GM18507 (cell line): ENCODE results near the gene SOX13.
A peak's percentile ranks its signal among the peaks of the same experiment; 100 is the strongest.

Experiments used
- DNase-seq: peaks from one replicate; pipeline ENCODE4 v3.0.0; 2011; ENCODE audit warnings: low read depth; ENCODE audit not compliant: insufficient read length; ENCODE audit errors: extremely low spot score
- FAIRE-seq: peaks from 2 replicates; lab custom pipeline; 2011; peaks lifted over from hg19 to GRCh38; lab: Jason Lieb, UNC

The SOX13 gene

DNA sequence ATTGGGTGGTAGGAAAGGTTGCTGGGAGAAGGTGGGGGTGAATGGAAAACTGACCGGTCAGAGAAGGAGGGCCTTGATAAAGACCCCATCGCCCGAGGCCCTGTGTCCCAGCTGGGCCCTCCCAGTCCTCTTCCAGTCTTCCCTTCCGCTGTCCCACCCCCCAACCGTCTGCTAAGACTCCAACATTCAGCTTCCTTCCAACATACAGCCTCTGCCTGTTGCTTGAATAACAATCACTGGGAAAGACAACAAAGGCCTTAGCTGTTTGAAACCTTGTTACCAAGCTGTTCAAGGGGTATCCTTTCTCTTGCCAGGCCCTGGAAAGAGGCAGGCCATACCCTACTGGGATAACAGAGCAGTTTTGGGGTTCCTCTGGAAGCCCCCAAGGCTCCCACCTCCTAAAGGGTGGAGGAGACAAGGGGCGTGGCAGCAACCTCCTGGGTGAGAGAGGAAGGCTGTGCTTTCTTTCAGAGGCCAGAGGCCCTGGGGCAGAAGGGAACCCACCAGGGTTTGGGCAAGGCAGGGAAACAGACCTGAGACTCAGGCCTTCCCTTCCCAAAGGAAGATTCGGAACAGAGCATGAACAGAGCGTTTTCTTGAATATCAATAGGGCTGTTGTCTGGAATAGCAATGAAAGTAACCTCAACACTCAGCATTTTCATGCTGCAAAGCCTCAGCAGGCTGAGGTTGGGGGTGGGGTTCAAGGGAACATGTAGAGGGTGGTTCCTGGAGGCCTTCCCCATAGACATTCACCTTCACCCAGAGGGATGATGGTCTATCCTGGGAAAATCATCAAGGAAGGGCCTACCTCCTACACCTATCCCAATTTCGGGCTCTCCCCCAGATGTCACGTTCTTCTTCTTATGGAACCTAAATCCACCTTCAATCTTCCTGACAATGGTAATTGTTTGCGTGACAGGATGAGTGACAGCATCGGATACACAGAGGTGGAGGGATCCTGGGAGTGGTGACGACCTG is 74.8 kb downstream of the SOX13 start:
- no peak for FAIRE-seq
- no peak for DNase-seq

- FAIRE-seq, result no peak
- DNase-seq, result no peak
These were observed 76.2 kb downstream of the SOX13 start for GRCh38 chr1:204149107-204149506.

DNA sequence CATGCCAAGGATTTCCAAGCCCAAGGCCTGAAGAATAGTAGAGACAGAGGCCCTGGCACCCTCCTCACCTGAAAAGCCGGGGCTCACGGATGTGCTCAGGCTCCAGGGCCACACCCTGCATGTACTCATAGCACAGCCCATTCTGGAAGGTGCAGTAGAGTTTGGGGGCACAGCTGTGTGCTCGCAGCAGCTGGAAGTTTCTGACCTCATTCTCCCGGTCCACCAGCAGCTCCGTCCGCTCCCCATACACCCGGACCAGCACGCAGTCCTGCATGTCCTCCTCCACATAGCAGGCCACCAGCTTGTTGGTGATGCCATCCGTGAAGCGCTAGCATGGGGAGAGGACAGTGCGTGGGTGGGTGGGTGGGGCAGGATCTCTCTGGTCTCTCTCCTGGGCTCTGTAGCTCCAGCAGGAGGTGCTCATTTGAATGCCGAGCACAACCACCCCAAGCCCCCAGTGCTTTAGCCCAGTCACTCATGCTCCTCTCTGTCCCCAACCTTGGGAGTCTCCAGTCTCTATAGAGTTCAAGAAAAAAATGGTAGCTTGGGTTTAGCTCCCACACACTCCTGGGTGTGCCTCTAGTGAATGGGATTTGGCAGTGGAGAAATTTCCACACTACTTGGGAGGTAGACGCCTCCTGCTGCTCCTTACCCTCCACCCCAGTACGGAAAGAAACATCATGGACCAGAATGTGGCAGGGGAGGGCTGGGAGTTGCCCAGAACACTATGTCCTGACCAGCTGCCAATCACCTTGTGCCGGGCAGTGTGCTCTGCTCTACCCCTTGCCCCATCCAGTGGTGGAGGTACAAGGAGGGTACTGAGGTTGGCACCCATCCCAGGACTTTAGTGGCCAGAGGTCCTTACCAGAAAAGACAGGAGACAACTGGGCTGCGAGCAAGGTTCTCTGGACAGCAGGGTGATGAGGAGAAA is 77.0 kb downstream of the SOX13 start:
- FAIRE-seq, result no peak

GRCh38 chr1:204150702-204151551 is 78.0 kb downstream of the SOX13 start:
- FAIRE-seq (no peak), DNase-seq (no peak)

More for the DNA sequence above, 77.0 kb downstream of the SOX13 start:
- DNase-seq, result no peak

DNA sequence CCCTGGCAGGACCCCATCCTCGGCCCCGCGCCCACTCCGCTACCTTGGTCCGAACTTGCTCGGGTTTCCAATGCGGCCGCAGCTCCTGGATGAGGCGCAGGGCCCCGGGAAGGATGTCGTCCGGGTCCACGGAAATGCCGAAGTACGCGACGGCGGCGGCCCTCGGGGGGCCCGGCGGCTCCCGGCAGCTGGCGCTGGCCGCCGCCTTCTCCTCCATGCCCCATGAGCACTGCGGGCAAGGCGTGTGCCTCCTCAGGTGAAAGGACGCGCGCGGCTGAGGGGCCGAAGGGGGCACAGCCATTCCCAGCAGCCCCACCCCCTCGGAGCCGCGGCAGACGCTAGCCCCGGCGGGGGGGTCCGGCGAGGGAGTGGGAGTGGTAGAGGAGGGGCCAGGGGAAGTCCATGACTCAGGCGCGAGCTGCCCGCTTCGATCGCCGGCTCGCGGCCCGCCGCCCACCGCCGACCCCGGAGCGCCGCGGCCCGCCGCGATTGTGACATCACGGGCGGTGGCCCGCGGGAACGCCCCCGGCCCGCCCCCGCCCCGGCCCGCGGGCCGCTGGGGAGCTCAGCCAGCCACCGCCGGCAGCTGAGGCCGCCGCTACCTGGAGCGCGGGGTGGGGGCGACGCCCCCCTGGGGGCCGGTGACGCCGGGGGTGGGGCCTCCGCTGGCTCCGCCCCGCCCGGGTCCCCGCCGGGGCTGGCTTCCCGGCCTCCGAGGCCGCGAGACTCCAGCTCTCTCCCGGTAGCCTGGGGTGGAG is 78.8 kb downstream of the SOX13 start, which contains the start of gene ETNK2:
ETNK2 (minus strand) TSS at position 493 of the 758 bp plus-strand sequence; CDS start at position 301, 192 bp downstream.
- FAIRE-seq, result no peak
- DNase-seq, result no peak

DNA sequence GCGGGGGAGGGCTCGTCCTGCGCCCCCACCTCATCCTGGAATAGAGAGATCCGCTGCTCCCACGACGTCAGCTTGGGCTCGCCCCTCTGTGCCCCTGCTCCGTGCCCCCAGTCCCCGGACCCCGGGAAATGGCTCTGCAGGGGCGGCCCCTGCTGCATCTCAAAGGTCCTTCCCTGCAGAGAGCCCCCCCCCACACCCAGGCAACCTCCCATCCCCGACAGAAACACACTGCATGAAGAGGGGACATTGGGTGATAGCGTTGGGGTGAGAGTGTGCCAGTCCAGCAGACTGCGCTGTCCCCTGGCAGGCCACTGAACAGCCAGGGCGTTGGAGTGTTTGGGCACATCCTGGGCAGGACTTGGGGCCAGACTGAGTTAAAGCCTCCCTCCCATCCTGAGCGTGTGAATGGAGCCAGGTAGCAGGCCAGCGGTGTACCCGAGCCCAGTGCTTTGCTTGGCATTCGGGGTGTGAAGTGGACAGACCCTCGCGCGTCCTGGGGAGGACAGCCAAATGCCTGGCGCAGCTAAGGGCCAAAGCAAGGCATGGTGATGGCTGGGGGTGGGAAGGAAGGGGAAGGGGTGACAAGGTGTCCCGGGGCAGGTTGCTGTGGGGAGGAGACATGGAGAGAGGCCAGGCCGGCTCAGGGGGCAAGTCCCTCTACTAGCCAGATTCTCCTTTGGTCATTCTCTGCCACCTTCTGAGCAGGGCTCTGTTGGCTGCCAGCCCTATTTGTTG is 79.6 kb downstream of the SOX13 start:
- no peak for DNase-seq
- no peak for FAIRE-seq

- DNase-seq (no peak), FAIRE-seq (no peak)
These were observed 80.8 kb downstream of the SOX13 start for GRCh38 chr1:204153667-204154066.

DNA sequence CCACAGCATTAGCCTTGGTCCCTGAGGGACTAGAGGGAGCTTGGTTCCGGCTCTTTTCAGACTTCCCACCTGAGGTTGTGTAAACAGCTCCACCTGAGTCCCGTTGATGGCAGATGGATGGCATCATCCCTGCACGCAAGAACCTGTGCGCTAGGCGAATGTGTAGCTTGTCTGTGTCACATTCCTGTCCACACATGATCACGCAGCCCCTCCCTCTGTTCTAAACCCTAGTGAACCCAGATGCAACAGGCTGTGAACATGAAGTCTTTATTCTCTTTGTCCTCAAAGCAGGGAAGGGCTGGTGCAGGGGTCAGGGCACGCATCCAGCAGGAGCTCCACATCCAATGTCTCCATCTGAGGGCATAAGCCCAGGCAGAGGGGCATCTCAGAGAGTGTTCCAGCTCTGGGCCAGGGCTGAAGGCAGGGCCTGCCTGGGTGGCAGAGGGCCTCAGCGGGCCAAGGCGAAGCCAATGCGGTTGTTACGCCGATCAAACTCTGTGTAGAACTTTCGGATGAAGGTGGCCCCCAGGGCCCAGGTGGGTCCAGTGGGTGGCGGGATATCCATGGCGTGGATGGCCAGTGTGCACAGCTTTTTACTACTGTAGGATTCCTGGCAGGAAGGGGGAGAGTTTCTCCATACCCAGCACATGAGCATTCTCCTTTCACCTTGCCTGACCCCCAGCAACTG is 81.8 kb downstream of the SOX13 start:
- no peak for DNase-seq

DNA sequence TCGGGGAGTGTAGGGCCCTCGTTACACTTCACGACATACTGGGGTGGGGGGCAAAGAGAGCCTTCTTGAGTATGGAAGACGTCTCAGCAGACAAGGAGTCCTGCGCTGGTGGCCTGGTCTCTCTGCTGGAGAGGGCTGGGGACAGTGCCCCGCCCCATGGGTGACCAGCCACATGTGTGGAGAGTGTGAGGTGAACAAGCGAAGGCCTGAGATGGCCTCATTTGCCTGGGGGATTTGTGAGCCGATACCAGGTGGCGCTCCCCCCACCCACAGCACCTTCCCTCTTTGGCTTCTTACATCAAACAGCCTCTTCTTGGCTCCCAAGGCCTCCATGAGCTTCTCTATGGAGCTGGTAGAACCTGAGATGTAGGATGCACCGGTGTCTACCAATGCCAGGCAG is 83.0 kb downstream of the SOX13 start:
- FAIRE-seq, result no peak
- DNase-seq, result no peak

More for the DNA sequence above, 81.8 kb downstream of the SOX13 start:
- no peak for FAIRE-seq

DNA sequence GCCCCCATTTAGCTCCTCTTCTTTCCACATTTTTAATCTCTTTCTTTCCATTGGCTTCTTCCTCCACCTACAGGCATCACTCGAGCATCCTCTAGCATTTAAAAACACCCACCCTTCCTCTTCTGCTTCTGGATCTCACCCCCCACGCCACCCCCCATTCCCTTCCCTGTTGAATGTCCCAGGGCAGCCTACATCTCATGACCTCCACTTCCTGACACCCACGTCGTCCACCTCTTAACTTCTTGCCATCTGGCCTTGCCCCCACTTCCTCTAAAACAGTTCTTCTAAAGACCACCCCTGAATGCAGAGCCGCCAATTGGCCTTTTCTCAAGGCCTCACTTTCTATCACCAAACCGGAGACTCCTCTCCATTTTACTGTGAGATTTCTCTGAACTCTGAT is 85.0 kb downstream of the SOX13 start:
- DNase-seq (no peak), FAIRE-seq (no peak)

DNA sequence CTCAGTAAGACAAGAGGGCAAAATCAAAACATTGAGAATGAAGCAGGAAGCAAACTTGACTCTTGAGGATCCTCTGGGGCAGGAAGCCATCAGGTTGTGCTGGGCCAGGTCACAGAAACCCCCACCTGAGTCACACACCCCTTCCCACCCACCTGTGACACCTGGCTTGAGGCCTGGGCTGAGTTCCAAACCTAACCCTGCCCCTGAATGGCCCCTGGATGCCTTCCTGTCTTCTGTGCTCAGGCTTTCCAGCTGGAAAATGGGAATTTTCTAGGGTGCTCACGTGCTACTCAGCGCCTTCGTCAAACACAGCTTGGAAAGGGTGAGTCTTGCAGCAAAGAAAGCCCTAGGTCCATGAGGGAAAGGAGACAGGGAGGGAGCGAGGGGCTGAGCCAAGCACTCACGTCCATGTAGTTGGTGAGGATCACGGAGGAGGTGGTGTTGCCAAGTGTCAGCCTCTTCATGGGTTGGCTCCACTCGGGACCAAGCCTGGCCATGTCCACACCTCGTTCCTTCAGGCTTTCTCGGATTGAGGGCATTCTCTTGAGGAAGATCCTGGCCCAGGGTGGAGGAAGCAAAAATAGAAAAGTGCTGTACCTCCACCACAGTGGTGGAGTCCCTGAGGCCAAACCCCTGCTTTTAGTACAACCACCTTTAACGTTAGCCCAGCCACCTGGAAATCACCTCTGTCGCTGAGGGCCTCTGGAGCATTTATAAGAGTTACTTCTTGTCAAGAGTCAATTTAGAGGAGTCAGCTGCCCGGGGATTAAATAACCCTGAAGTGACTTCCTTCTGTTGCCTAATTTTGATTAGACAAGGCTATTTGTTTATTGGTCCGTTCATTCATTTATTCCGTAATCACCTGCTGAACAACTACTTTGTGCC is 88.9 kb downstream of the SOX13 start:
- FAIRE-seq (no peak), DNase-seq (no peak)

- DNase-seq (peak; percentile 51), FAIRE-seq (peak; percentile 81)
These were observed 89.7 kb downstream of the SOX13 start for GRCh38 chr1:204162494-204163074.

DNA sequence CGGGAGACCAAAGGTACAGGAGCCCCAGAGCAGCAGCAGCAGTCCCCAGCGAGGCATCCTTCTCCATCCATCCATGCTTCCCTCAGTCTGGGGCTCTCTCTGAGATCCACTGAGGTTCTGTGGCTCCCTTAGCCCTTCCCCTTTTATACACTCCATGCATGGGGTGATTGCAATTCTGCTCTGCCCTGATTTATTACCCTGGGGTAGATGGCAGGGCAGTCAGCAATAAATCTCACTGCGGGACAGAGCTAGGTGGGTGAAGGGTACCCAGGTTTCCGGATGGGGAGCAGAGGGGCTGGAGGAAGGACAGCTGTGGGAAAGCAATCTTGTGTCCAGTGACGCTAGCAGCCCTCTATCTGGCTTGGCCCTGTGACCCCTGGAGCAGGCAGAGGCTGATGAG is 93.3 kb downstream of the SOX13 start, which contains the start of gene REN:
REN (minus strand) TSS at position 119 of the 400 bp plus-strand sequence; CDS start at position 75, 44 bp downstream.
- DNase-seq (no peak), FAIRE-seq (no peak)

- DNase-seq (no peak), FAIRE-seq (no peak)
These were observed 94.8 kb downstream of the SOX13 start for GRCh38 chr1:204167730-204168129.

- FAIRE-seq (no peak), DNase-seq (no peak)
These were observed 96.9 kb downstream of the SOX13 start for GRCh38 chr1:204169858-204170257.
